Kidney epithelial cell (primary cell): Measurements from ENCODE around the gene ARL16. TPM values are rescaled to one million over a fixed set of nuclear protein-coding genes. Genes with fewer than 3 reads are reported as not detected.
"Not testable (repeated sequence)": the region's sequence is repeated elsewhere in the genome, so short reads cannot be mapped to it uniquely, and the experiment has no call there.

Experiments
- DNase-seq: peaks from one replicate; pipeline ENCODE4 v3.0.0-alpha.2; 2010; ENCODE audit warnings: low read depth
- H3K27me3 ChIP-seq: 2 replicates; pipeline ENCODE4 v1.6.0; 2011; ENCODE audit warnings: low read length; ENCODE audit not compliant: control insufficient read depth, insufficient read depth
- H3K36me3 ChIP-seq: 2 replicates; pipeline ENCODE4 v1.5.1; 2011; ENCODE audit warnings: low read length; ENCODE audit not compliant: control insufficient read depth, insufficient read depth
- H3K4me3 ChIP-seq: 2 replicates; pipeline ENCODE4 v1.5.1; 2011; ENCODE audit warnings: low read depth, mild to moderate bottlenecking, control low read depth, low read length
- total RNA-seq: library from RNA; depleted of rRNA; stranded (reverse); fragments of >200 nt; gene quantifications from 2 replicates; pipeline ENCODE4 v1.2.3, GENCODE V29; 2015
- TF ChIP-seq, protein P1 (sequence below): IDR thresholded peaks from 2 replicates; pipeline ENCODE4 v1.5.1; 2011; ENCODE audit warnings: mild to moderate bottlenecking, moderate library complexity, low read length, control low read depth, inconsistent platforms; ENCODE audit not compliant: insufficient read depth, poor library complexity, severe bottlenecking

The ARL16 gene
- total RNA-seq, 1 donor from 2014 or later, result 67.1 TPM

DNA sequence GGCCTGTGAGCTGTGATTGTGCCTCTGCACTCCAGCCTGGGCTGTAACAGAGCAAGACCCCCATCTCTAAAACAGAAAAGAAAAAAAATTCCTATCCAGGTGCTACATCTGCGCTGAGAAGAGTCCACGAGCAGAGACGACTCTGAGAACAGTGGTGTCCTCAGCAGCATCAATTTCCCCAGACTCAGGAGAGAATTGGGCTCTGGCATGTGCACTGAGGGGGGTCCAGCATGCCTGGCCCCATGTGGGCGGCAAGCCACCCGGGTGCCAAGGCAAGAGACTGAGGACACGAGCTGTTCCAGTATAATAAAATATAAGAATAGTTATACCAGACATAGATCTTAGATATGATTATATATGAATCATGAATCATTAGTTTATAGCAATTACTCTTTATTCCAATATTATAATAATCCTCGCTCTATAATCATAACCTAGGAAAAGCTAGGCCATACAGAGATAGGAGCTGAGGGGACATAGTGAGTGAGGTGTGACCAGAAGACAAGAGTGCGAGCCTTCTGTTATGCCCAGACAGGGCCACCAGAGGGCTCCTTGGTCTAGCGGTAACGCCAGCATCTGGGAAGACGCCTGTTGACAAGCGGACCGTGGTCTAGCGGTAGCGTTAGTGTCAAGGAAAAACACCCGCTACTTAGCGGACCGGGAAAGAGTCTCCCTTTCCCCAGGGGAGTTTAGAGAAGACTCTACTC, 7.9 kb downstream of the ARL16 start:
- not testable (repeated sequence) for H3K4me3 ChIP-seq, H3K27me3 ChIP-seq, H3K36me3 ChIP-seq, DNase-seq
- TF ChIP-seq, protein P1, sequence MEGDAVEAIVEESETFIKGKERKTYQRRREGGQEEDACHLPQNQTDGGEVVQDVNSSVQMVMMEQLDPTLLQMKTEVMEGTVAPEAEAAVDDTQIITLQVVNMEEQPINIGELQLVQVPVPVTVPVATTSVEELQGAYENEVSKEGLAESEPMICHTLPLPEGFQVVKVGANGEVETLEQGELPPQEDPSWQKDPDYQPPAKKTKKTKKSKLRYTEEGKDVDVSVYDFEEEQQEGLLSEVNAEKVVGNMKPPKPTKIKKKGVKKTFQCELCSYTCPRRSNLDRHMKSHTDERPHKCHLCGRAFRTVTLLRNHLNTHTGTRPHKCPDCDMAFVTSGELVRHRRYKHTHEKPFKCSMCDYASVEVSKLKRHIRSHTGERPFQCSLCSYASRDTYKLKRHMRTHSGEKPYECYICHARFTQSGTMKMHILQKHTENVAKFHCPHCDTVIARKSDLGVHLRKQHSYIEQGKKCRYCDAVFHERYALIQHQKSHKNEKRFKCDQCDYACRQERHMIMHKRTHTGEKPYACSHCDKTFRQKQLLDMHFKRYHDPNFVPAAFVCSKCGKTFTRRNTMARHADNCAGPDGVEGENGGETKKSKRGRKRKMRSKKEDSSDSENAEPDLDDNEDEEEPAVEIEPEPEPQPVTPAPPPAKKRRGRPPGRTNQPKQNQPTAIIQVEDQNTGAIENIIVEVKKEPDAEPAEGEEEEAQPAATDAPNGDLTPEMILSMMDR, result peak; percentile 36

- TF ChIP-seq, protein P1, result no peak
- Histone ChIP-seq H3K27me3 (no peaks in the 10 kb centered on the region), H3K36me3 (peaks cover 3% of the 10 kb centered on the region), H3K4me3 (no peak overlapping the region)
- no peak for DNase-seq
Measured at GRCh38 chr17:81673561-81674258, 9.9 kb downstream of the ARL16 start.

- TF ChIP-seq, protein P1, result no peak
- Histone ChIP-seq H3K27me3 (no peaks in the 10 kb centered on the region), H3K4me3 (no peak overlapping the region), H3K36me3 (peaks cover 3% of the 10 kb centered on the region)
- DNase-seq, result no peak
Measured at GRCh38 chr17:81672954-81673353, 10.6 kb downstream of the ARL16 start.

- Histone ChIP-seq H3K36me3 (peaks cover 3% of the 10 kb centered on the region), H3K27me3 (no peaks in the 10 kb centered on the region), H3K4me3 (no peak overlapping the region)
- DNase-seq, result no peak
- TF ChIP-seq, protein P1, result no peak
Measured at GRCh38 chr17:81672504-81672903, 11.1 kb downstream of the ARL16 start.

GRCh38 chr17:81667754-81668153, 15.8 kb downstream of the ARL16 start:
- H3K4me3 ChIP-seq, result no peak overlapping the region
- DNase-seq, result no peak
- peaks cover 3% of the 10 kb centered on the region for H3K36me3 ChIP-seq
- no peaks in the 10 kb centered on the region for H3K27me3 ChIP-seq
- TF ChIP-seq, protein P1, result no peak
